SK-N-SH treated with all-trans-retinoic acid at 6 μM for 48 hours (cell line): Measurements from ENCODE around the gene SLC43A3.

ENCODE experiments used
- ATAC-seq: fragments of 200-7000 bp; cut with Tn5 transposase; 3 replicates; pipeline ENCODE4 v1.9.1; 2020; ENCODE audit warnings: mild to moderate bottlenecking, moderate library complexity
- BACH2 ChIP-seq: fragments of 250-450 bp; sonication (Bioruptor Pico); IDR thresholded peaks from 2 replicates; pipeline ENCODE4 v1.9.0; 2021; ENCODE audit warnings: mild to moderate bottlenecking, borderline replicate concordance
- CSDC2 ChIP-seq: fragments of 250-450 bp; sonication (Bioruptor Pico); IDR thresholded peaks from 2 replicates; pipeline ENCODE4 v1.5.0; 2020; ENCODE audit warnings: mild to moderate bottlenecking, moderate library complexity
- ESRRG ChIP-seq: fragments of 250-450 bp; sonication (Bioruptor Pico); IDR thresholded peaks from 2 replicates; pipeline ENCODE4 v1.6.1; 2021; ENCODE audit warnings: mild to moderate bottlenecking
- GLIS3 ChIP-seq: fragments of 250-450 bp; sonication (Bioruptor Pico); IDR thresholded peaks from 2 replicates; pipeline ENCODE4 v1.5.0; 2020; ENCODE audit warnings: mild to moderate bottlenecking, moderate library complexity
- ISL1 ChIP-seq: fragments of 250-450 bp; sonication (Bioruptor Pico); IDR thresholded peaks from 2 replicates; pipeline ENCODE4 v2.1.2; 2022; ENCODE audit warnings: mild to moderate bottlenecking, moderate library complexity
- OSR1 ChIP-seq: fragments of 250-450 bp; sonication (Bioruptor Pico); IDR thresholded peaks from 2 replicates; pipeline ENCODE4 v1.8.0; 2022; ENCODE audit warnings: moderate library complexity, mild to moderate bottlenecking, inconsistent platforms
- PPARA ChIP-seq: fragments of 250-450 bp; sonication (Bioruptor Pico); IDR thresholded peaks from 2 replicates; pipeline ENCODE4 v1.5.0; 2020; ENCODE audit warnings: mild to moderate bottlenecking, borderline replicate concordance
- RARB ChIP-seq: fragments of 250-450 bp; sonication (Bioruptor Pico); IDR thresholded peaks from 2 replicates; pipeline ENCODE4 v1.8.0; 2021; ENCODE audit warnings: mild to moderate bottlenecking, moderate library complexity
- SNAI2 ChIP-seq: fragments of 250-450 bp; sonication (Bioruptor Pico); IDR thresholded peaks from 2 replicates; pipeline ENCODE4 v1.5.0; 2020; ENCODE audit warnings: mild to moderate bottlenecking, moderate library complexity
- TCF4 ChIP-seq: fragments of 250-450 bp; sonication (Bioruptor Pico); IDR thresholded peaks from 2 replicates; pipeline ENCODE4 v1.8.0; 2021; ENCODE audit warnings: mild to moderate bottlenecking, moderate library complexity, borderline replicate concordance
- TOX ChIP-seq: fragments of 250-450 bp; sonication (Bioruptor Pico); IDR thresholded peaks from 2 replicates; pipeline ENCODE4 v1.8.0; 2021; ENCODE audit warnings: mild to moderate bottlenecking, moderate library complexity, borderline replicate concordance
- ZC3H10 ChIP-seq: fragments of 250-450 bp; sonication (Bioruptor Pico); IDR thresholded peaks from 2 replicates; pipeline ENCODE4 v1.5.1; 2021; ENCODE audit warnings: mild to moderate bottlenecking, moderate library complexity
- ZFP30 ChIP-seq: fragments of 450-650 bp; formaldehyde crosslinking; IDR thresholded peaks from 2 replicates; pipeline ENCODE4 v1.5.0; 2022; ENCODE audit warnings: mild to moderate bottlenecking, moderate library complexity
- ZNF565 ChIP-seq: fragments of 450-650 bp; formaldehyde crosslinking; conservative IDR thresholded peaks from 2 replicates; pipeline ENCODE4 v1.5.0; 2020; ENCODE audit warnings: low read depth, mild to moderate bottlenecking, moderate library complexity
- ZNF70 ChIP-seq: fragments of 450-650 bp; formaldehyde crosslinking; IDR thresholded peaks from 2 replicates; pipeline ENCODE4 v1.5.0; 2020; ENCODE audit warnings: mild to moderate bottlenecking, moderate library complexity
- ZNF8 ChIP-seq: fragments of 450-650 bp; formaldehyde crosslinking; IDR thresholded peaks from 2 replicates; pipeline ENCODE4 v1.5.0; 2020; ENCODE audit warnings: mild to moderate bottlenecking, moderate library complexity
- TF ChIP-seq, protein P1 (sequence below): fragments of 250-450 bp; sonication (Bioruptor Pico); IDR thresholded peaks from 2 replicates; pipeline ENCODE4 v1.5.1; 2020; ENCODE audit warnings: low read depth, mild to moderate bottlenecking, moderate library complexity
- TF ChIP-seq, protein P2 (sequence below): fragments of 250-450 bp; sonication (Bioruptor Pico); IDR thresholded peaks from 2 replicates; pipeline ENCODE4 v1.8.0; 2021; ENCODE audit warnings: low read depth, mild to moderate bottlenecking, moderate library complexity, borderline replicate concordance
- TF ChIP-seq, protein P3 (sequence below): fragments of 250-450 bp; sonication (Bioruptor Pico); IDR thresholded peaks from 2 replicates; pipeline ENCODE4 v1.5.1; 2021; ENCODE audit warnings: mild to moderate bottlenecking, moderate library complexity
- TF ChIP-seq, protein P4 (sequence below): fragments of 250-450 bp; sonication (Bioruptor Pico); IDR thresholded peaks from 2 replicates; pipeline ENCODE4 v1.5.0; 2020; ENCODE audit warnings: mild to moderate bottlenecking, moderate library complexity

SLC43A3 gene

DNA sequence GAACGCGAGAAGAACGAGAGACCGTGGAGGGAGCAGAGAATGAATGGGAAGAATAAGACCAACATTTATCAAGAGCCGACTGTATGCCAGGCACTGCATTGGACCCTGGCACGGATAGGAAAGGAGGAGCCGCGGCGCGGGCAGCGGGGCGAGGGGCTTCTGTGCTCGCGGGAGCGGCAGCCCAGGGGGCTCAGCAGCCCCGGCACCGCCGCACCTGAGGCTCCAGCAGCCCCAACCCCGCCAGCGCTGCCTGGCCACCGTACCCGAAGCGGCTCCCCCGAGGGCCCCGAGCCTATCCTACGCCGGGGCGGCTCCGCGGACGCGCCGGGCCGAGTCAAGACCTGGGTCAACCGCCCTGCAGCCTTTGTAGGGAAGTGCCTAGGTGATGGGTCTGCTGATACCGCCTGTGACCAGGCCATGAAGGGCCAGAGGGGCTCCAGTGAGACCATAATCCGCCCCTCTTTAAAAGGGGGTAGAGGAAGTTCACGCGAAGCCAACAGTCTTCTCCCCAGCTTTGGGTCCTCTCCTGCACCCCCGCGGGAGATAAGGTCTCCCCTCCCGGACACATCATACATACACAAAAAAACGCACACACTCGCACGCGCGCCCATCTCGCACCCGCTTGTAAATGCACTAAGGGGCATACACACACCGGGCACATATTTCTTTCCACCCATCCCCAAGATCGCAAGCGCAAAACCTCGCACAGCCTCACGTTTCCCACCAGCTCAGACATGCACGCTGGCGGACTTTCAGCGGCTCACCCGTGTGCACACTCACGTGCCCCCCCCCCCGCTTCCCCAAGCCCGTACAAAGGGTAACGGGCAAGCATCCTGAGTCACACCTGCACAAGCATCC lies 32.5 kb upstream of the SLC43A3 start:
- no peak for TF ChIP-seq ZC3H10 (CRISPR knock-in tag)
- TF ChIP-seq TCF4 (CRISPR knock-in tag): no peak
- no peak for TF ChIP-seq PPARA
- TF ChIP-seq CSDC2 (CRISPR knock-in tag): no peak
- TF ChIP-seq TOX (CRISPR knock-in tag): no peak
- no peak for TF ChIP-seq RARB (CRISPR knock-in tag)
- no peak for TF ChIP-seq ZNF565
- no peak for TF ChIP-seq ZFP30 (CRISPR knock-in tag)
- TF ChIP-seq GLIS3: no peak
- no peak for TF ChIP-seq ZNF70 (CRISPR knock-in tag)
- TF ChIP-seq, protein P1, sequence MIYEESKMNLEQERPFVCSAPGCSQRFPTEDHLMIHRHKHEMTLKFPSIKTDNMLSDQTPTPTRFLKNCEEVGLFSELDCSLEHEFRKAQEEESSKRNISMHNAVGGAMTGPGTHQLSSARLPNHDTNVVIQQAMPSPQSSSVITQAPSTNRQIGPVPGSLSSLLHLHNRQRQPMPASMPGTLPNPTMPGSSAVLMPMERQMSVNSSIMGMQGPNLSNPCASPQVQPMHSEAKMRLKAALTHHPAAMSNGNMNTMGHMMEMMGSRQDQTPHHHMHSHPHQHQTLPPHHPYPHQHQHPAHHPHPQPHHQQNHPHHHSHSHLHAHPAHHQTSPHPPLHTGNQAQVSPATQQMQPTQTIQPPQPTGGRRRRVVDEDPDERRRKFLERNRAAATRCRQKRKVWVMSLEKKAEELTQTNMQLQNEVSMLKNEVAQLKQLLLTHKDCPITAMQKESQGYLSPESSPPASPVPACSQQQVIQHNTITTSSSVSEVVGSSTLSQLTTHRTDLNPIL (CRISPR knock-in tag): no peak
- no peak for TF ChIP-seq SNAI2 (CRISPR knock-in tag)
- TF ChIP-seq, protein P2, sequence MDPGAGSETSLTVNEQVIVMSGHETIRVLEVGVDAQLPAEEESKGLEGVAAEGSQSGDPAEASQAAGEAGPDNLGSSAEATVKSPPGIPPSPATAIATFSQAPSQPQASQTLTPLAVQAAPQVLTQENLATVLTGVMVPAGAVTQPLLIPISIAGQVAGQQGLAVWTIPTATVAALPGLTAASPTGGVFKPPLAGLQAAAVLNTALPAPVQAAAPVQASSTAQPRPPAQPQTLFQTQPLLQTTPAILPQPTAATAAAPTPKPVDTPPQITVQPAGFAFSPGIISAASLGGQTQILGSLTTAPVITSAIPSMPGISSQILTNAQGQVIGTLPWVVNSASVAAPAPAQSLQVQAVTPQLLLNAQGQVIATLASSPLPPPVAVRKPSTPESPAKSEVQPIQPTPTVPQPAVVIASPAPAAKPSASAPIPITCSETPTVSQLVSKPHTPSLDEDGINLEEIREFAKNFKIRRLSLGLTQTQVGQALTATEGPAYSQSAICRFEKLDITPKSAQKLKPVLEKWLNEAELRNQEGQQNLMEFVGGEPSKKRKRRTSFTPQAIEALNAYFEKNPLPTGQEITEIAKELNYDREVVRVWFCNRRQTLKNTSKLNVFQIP (CRISPR knock-in tag): no peak
- TF ChIP-seq, protein P3, sequence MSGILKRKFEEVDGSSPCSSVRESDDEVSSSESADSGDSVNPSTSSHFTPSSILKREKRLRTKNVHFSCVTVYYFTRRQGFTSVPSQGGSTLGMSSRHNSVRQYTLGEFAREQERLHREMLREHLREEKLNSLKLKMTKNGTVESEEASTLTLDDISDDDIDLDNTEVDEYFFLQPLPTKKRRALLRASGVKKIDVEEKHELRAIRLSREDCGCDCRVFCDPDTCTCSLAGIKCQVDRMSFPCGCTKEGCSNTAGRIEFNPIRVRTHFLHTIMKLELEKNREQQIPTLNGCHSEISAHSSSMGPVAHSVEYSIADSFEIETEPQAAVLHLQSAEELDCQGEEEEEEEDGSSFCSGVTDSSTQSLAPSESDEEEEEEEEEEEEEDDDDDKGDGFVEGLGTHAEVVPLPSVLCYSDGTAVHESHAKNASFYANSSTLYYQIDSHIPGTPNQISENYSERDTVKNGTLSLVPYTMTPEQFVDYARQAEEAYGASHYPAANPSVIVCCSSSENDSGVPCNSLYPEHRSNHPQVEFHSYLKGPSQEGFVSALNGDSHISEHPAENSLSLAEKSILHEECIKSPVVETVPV (CRISPR knock-in tag): no peak
- no peak for TF ChIP-seq OSR1 (CRISPR knock-in tag)
- no peak for TF ChIP-seq BACH2
- TF ChIP-seq, protein P4, sequence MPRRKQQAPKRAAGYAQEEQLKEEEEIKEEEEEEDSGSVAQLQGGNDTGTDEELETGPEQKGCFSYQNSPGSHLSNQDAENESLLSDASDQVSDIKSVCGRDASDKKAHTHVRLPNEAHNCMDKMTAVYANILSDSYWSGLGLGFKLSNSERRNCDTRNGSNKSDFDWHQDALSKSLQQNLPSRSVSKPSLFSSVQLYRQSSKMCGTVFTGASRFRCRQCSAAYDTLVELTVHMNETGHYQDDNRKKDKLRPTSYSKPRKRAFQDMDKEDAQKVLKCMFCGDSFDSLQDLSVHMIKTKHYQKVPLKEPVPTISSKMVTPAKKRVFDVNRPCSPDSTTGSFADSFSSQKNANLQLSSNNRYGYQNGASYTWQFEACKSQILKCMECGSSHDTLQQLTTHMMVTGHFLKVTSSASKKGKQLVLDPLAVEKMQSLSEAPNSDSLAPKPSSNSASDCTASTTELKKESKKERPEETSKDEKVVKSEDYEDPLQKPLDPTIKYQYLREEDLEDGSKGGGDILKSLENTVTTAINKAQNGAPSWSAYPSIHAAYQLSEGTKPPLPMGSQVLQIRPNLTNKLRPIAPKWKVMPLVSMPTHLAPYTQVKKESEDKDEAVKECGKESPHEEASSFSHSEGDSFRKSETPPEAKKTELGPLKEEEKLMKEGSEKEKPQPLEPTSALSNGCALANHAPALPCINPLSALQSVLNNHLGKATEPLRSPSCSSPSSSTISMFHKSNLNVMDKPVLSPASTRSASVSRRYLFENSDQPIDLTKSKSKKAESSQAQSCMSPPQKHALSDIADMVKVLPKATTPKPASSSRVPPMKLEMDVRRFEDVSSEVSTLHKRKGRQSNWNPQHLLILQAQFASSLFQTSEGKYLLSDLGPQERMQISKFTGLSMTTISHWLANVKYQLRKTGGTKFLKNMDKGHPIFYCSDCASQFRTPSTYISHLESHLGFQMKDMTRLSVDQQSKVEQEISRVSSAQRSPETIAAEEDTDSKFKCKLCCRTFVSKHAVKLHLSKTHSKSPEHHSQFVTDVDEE (CRISPR knock-in tag): no peak
- ATAC-seq: peak; percentile 8

DNA sequence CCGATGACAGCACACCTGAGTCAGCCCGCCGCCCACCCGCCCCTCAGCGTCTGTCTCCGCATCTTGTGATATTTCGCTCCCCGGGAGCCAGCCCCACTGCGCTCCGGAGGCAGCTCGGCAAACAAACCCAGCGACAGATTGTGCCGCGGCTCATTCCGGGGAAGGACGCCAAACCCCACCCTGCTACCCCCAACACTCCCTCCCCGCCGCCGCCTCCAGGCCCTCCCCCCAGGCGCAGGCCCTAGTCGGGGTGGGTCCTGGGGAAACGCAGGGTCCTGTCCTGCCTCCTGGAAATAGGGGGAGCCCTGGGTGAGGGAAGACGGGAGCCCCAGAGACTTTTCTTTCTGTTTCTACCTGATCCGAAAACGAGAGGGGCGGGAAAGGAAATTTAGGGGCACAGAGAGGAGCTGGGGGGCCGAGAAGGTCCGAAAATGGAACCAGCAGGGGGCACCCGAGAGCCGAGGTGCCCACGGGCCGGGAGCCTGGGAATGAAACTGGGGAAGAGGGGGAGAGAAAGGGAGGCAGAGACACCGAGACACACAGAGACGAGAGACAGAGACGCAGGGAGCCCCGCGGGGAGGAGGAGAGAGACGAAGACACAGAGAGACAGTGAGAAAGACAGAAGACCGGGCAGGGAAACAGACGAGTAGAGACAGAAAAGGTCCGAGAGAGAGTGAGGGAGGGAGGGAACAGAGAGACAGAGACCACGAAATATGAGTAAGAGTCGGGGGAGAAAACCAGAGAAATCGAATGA lies 31.7 kb upstream of the SLC43A3 start:
- TF ChIP-seq ZFP30 (CRISPR knock-in tag) (no peak), ZNF8 (CRISPR knock-in tag) (no peak), ESRRG (CRISPR knock-in tag) (no peak), TCF4 (CRISPR knock-in tag) (no peak), BACH2 (no peak), SNAI2 (CRISPR knock-in tag) (no peak), ZNF70 (CRISPR knock-in tag) (no peak), CSDC2 (CRISPR knock-in tag) (no peak), ZNF565 (no peak), TOX (CRISPR knock-in tag) (no peak), RARB (CRISPR knock-in tag) (no peak), PPARA (no peak), ZC3H10 (CRISPR knock-in tag) (no peak), GLIS3 (no peak), ISL1 (CRISPR knock-in tag) (no peak)
- TF ChIP-seq, protein P1 (CRISPR knock-in tag): no peak
- TF ChIP-seq, protein P2 (CRISPR knock-in tag): no peak
- TF ChIP-seq, protein P3 (CRISPR knock-in tag): no peak
- peak; percentile 56 for ATAC-seq
